Cardiac septum (tissue), 1 donor: ENCODE measurements around the gene PTPRM. TPM values are rescaled to one million over a fixed set of nuclear protein-coding genes. Genes with fewer than 3 reads are reported as not detected.

Experiments
- DNase-seq: peaks from one replicate; pipeline ENCODE4 v3.0.0-alpha.2; 2020; ENCODE audit warnings: low spot score
- intact Hi-C: fragments of 100-400 bp; cut with DNase I; formaldehyde crosslinking; loops from one replicate; pipeline ENCODE4 v1.14.0; 2022
- total RNA-seq: library from RNA; stranded (reverse); fragmentation: NEBNext Ultra II Directional; extraction: Animal tissue kit (Norgen Biotek cat#: 25700); gene quantifications from one replicate; pipeline ENCODE4 v1.2.1, GENCODE V29; 2021
- donor health status: DM: no; HTN: no; CAD: no.

The PTPRM gene
- total RNA-seq, 1 donor from 2014 or later = 132 TPM

DNA sequence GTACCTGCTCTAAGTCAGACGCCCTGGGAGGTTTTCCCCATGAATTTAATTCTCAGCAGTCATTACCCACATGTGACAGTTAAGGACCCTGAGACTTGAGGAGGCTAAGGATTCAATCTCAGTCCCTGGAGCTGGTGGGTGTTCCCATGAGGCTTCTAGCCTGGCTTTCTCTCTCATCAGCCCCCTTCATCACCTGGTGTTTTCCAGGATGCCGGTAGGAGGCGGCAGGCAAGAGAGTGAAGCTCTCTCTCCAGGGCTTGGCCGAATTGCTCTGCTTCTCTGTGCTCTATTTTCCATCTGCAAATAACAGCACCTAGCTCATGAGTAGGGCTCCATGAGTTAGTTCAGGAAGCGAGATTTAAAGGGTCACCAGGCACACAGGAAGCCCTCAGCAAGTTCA lies 241.9 kb downstream of the PTPRM start:
- DNase-seq = no peak

DNA sequence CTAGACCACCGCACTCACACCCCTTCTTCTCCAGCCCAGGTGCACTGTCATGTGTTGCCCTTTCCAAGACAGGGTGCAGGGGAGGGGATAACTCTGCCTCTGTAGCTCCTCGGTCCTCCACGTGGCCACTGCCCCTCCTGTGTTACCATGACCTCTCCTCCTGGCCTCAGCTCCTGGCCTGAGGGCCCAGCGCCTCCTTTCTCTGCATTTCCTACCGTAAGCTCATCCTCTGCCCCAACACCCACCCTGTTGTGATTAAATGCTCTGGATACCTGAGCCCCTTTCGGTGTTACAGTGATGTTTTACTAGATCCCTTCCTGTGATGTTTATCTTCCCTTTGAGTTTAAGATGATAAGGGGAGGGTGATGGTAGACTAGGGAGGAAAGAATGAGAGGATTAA lies 242.3 kb downstream of the PTPRM start:
- intact Hi-C loops = no loop called here
- no peak for DNase-seq

More for the DNA sequence above, 241.9 kb downstream of the PTPRM start:
- intact Hi-C loops = no loop called here

DNA sequence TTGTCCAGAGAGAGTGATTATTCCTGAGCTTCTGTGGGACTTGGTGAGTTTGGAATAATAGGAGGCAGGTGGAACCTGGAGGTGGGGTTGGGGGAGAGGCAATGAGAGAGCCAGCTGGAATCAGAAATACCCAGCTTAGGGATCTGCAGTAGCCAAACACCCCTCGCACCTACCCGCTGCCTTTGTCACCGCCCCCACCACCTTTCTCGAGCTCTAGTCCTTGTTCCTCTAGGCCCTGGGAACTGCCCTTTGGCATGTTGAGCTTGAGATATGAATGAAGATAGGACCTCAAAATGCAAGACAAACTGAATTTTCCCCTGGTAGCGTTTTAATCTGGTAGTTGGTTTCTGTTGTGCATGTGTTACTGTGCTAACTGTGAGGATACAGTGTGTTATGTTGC lies 242.9 kb downstream of the PTPRM start:
- intact Hi-C loops = no loop called here
- DNase-seq = no peak

DNA sequence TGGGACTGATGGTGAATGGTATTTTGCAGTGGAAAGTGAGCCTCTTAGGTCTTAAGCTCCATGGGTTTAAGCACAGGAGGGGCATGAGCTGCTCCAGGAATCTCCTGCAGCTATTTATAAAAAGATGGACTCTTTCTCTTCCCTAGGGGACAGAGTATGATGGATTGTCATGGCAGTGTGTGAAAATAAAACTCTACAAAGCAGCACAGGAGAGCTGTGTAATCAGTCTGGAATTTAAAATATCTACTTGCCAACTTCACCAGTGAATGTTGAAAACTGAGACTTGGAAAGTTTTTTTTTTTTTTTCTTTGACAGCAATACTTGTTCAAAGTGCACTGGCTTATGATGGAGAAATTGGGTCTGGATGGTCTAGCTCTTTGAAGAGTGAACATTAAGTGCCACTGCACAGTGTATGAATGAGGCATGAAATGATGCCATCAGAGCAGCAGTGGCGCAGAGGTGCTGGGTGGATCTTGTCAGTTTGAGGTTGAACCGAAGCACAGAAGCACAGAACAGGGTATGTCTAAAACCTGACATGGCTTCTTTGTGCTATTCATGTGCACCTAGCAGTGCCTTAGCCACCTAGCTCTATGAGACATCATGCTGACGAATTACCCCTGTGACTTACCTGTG lies 245.4 kb downstream of the PTPRM start:
- intact Hi-C loops = no loop called here
- DNase-seq = no peak

DNA sequence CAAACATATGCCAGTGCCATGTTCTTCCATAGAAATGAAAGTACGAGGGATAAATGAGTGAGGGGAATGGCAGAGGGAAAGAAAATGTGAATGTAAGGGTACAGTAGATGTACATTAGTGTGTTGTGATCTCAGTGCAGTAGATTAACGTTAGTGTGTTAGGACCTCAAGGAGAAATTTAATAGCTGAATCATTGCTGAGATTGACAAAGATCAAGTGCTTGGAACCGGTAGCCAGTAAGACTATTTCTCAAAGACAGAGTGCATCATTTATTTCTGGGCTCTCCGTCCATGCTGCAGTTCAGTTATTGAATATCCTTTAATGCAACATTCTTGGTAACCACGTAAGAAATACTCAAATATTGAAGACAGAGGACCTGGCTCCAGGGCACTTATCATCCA lies 246.0 kb downstream of the PTPRM start:
- intact Hi-C loops = no loop called here

DNA sequence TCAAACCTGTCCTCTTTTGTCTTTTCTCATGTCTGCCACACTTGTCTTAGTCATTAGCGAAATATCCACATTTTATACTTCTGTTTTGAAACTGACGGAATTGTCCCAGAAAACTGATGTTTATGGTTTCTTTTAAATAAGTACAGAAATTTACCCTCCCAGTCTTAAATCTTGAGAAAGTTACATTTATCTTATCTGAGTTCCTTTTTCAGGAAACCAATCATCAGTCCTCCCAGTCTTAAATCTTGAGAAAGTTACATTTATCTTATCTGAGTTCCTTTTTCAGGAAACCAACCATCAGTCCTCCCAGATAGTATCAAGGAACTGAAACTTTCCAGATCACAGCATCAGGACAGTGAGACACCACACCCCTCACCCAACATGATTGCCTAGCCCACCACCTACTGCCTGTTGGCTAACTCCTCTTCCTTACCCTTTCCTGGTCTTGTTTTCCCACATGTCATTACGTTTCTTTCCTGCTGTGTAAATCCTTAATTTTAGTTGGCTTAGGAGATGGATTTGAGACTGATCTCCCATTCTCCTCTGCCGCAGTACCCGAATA lies 247.7 kb downstream of the PTPRM start:
- intact Hi-C loops = no loop called here
- DNase-seq = no peak

More for the DNA sequence above, 246.0 kb downstream of the PTPRM start:
- no peak for DNase-seq

DNA sequence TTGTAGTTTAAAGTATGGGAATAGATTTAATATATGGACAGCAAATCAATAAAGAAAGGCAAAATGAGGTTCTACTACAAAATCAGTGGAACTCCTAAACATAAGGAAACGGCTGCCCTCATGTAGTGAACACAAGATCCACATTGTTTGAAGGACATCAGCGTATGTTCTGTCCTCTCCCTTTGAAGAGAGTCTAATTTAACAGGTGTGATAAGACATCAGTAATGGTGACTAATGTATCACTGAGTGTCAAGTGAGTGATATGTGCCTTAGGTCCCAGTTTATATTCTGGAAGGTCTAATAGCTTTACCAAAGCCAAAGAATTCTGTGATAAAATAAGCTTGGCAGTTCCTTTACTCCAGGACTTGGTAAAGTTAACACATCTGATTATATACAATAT lies 248.7 kb downstream of the PTPRM start:
- intact Hi-C loops = no loop called here
- DNase-seq = no peak

DNA sequence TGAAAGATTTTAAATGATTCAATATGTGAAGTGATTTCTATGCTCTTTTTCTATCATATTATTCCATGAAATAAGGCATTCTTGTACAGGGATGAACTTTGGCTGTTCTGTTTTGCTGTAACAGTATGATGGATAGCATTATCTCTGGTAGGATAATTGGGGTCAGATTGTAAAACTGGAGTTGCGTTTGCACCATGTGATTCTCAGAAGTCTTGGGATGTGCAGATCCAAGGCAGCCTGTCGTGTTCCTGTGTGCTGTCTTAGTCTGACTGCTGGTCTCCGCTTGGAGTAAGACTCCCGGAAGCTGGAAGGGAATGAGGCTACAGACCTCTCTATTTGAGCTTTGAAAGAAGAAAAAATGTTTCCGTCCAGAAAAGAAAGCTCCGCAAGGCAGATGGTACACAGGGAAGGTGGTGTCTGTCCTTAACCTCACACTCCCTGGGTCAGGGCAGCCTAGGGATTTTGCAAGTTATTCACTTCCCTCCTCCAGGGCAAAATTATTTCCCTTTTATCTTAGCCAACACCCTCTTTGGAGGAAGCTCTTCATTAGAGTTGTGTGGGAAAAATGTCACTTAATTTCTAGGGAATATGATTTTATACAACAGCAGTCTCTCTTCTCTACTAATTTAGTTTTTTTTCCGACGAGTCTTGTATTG lies 250.6 kb downstream of the PTPRM start:
- intact Hi-C loops = no loop called here
- no peak for DNase-seq

DNA sequence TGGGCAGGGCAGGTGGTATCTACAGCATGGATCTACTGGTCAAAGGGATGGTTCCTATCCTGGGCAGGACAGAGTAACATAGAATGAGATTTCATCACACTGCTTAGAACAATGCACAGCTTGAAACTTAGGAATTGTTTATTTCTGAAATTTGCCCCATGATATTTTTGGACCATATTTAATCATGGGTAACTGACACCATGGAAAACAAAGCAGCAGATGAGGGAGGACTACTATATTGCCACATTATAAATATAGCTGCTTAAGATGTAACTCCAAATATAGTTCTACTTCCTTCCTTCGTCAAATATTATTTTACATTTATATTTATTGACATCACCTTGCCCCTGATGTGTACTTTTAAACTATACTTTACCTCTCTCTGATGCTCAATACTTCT lies 254.7 kb downstream of the PTPRM start:
- intact Hi-C loops = no loop called here
- no peak for DNase-seq

DNA sequence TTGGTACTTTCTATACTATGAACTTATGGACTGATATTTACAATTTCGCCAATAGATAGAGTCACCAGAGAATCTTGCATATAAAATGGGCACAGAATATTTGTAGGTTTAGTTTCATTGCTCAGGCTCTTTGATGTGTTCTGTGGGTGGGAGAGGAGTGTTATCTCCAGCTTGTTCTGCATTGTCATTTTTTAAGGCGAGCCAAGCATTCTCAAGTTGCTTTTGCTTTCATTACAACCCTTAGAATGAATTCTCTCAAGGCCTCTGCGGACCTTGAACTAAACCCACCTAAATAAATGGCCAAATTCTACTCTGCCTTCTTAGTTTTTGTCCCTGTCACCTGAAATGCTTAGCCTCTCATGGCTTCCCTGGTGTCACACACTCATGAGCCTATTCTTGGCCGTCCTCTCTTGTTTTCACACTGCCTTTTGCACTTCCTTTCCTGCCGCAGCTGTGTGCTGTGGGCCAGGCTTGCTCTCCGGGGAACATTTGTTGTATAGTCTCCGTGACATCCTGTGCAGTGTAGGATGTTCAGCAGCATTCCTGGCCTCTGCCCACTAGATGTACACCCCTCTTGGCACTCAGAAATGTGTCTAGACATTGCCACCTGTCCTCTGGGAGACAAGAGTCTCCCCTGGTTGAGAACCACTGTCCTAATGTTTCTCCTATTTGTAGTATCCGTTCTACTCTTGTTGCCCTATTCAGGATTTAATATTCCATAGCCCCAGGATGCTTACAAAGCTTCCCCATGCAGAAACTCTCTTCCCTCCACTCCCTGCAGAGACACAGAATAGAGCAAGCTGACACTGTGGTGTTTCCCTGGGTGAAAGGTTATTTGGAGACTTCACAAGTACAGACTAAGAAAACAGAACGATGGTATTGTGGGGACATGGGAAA lies 255.6 kb downstream of the PTPRM start:
- intact Hi-C loops = no loop called here
- DNase-seq = no peak

DNA sequence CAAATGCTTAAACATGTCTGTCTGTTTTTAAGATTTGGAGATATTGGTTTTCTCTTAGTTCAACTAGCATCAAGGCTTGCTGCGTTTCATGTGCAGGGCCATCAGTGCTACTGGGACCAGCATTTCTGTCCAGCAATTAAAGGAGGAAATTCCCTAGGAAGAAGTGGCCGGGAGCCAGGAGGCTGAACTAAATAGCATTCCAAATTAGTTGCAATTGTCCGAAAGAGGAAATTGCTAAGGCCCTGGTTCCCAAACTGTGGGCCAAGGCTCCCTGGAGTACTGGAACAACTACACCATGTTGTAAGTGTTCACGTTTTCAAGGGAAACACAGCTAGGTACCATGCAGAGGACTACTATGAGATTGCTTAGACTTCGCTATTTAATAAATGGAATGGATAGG lies 257.9 kb downstream of the PTPRM start:
- intact Hi-C loops = no loop called here
- peak; percentile 79 for DNase-seq

DNA sequence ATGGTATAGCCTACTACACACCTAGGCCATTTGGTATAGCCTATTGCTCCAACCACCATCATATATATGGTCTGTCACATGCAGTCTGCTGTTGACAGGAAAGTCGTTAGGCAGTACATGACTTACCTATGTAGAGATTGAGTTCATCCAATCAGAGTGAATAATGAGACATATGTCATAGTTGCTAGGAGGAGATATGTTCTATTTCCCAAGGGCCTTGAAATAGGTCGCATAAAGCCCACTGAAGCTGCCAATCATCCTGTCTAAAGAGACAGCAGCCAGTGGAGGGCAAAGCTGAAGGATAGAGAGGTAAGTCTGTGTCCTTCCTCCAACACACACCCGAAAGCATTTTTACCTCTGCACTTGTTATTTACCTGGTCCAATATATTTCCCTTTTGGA lies 263.4 kb downstream of the PTPRM start:
- intact Hi-C loops = no loop called here
- no peak for DNase-seq

DNA sequence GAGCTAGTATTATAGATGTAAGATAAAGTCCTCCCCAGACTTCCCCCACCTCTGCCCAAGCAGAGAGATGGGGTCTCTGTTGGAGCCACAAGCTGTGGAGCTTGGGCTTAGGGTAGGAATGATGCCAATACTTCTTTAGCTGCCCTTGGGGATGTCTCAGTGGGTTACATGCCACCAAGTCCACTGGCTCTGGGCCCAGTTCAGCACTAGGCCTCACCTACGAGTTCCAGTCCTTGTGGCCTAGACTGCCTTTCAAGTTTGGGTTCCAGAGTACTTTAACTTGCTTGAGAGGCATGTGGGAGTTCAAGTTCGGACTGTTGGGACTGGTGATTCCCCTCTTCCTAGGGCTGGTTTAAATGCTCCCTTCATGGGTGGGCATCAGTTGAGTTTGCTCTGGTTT lies 272.4 kb downstream of the PTPRM start:
- DNase-seq = no peak
- intact Hi-C loops = no loop called here

DNA sequence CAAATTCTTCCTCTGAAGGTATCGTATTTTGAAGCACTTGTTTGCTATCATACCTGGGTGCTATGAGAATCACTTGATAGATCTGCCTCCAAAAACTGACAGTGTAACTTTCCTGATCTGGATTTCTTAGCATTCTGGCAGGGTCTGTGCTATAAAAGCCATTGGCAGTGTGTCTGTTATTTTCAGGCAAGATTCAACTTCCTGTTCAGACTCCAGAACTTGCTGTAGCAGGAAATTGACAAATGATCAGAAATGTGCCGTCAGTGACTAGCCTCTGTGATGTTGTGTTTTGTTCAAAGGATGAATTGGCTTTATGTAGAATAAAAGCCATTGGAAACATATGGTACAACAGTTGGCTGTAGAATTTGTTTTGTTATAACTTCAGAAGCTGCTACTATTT lies 273.3 kb downstream of the PTPRM start:
- intact Hi-C loops = no loop called here
- no peak for DNase-seq

DNA sequence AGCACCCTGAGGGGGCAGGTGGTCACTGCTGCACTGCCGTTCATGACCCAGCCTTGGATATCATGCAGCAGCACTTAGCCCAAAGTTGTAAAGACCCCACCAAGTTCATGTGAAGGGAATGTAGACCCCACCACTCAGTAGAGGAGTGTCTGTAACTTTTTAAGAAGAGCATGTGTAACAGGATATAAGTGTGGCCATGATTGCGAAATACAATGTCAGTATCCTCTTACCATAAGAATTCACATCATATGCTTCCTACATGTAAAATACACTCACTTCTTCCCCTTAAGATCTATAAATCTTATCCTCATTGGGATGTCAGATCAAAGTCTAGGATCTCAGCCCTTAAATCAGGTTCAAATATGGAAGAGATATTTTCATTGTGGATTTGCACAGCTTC lies 276.9 kb downstream of the PTPRM start:
- no peak for DNase-seq
- intact Hi-C loops = no loop called here

DNA sequence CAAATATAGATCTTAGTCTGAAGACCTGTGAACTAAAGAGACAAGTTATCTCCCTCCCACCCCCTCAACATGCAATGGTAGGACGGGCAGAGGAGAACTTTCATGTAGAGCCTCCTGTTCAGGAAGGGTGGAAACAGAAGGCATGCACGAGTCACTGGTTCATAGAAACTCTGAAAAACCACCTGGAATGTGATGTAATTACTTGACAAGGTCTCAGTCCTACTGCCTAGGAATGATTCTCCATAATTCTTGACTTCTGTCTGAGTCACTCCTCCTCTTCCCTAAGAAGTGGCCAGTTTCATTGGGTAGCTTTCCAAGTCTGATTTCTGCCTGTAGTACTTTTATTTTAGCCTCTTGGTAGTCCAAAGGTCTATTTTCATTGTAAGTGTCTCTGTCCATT lies 277.3 kb downstream of the PTPRM start:
- intact Hi-C loops = no loop called here
- no peak for DNase-seq

DNA sequence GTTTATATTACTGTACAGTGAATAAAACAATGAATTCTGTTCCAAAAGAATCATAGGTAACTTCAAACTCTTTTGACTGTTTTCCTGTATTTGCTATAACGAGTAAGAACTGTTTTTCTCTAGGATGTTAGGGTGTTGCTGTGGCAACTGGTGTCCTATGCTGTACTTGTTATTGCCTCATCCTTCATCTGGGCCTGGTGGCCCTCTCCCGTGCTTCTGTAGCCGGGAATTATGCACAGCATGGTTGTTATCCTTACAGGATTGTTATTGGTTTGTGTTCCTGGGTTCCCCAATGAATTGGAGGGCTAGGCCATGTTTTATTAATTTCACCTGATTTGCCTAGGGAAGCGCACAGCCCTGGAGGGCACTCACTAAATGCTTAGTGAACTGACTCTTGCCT lies 279.2 kb downstream of the PTPRM start:
- intact Hi-C loops = no loop called here
- DNase-seq = no peak

DNA sequence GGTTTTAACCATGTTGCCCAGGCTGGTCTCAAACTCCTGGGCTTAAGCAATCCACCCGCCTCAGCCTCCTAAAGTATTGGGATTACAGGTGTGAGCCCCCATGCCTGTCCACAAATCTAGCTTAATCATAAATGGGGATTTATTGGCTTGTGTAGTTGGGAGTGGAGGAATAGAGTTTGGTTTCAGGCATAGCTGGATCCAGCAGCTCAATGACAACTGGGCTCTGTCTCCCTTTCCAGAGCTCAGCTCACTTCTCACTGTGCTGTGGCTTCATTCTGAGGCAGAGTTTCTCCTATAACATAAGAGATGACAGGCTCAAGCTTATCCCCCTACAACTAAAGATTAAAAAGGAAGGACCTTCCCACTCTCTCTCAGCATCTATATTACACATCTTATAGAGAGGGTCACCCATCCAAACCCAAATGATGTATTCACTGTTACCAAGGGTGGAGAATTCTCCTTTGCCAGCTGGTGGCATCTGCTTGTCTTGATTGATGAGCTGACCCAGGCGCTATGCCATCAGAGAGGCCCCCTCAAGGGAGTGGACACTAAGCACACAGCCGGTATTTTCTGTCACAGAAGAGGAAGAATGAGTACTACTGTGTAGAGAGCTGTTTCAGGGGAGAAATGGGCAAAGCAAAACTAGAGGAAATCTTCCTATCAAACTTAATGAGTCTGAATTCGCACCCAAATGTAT lies 280.4 kb downstream of the PTPRM start:
- no peak for DNase-seq
- intact Hi-C loops = no loop called here

DNA sequence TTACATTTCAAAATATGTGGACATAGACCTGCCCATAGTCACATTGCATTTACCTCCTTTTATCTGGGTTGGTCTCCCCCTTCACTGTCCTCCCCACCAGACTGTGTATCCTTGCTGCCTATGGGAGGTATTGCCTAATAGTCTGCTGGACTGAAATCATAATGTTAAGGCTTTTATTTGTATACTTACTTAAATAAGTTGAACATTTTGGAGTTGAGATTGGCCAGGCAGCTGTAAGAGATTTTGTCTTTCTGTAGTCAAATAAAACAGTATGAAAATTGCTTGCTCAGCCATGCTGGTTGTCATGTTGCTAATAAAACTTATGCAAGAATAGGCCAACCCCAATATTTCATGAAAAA lies 280.9 kb downstream of the PTPRM start:
- intact Hi-C loops = no loop called here
- DNase-seq = no peak

DNA sequence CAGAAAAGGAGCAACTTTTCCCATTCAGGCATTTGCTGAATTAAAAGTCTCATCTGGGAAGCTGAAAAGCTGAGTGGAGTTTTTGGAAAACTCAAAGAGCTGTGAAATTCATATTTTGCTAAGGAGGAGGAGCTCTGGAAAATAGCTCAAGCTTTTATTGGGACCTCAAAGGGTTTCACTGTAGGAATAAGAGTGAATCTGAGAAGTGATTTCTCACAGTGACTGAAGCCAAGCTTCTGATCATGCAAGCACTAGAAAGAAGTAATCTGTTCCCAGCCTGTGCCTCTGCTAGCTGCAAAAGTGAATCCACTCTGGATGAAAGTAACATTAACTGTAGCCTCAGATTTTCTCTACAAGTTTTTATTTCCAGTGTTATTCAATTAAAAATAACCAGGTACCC lies 283.3 kb downstream of the PTPRM start:
- no peak for DNase-seq
- intact Hi-C loops = no loop called here
